GM13977 (cell line): Measurements from ENCODE around the gene LINC01488.

Source experiments
- DNase-seq: peaks from one replicate; pipeline ENCODE4 v3.0.0; 2012; ENCODE audit warnings: low spot score
- CTCF ChIP-seq: IDR thresholded peaks from 2 replicates; pipeline ENCODE4 v1.5.1; 2012; ENCODE audit warnings: mild to moderate bottlenecking, control low read depth; ENCODE audit not compliant: insufficient read depth; ENCODE audit errors: extremely low read depth, missing control alignments
- in situ Hi-C: fragments of 300-500 bp; cut with MboI; formaldehyde crosslinking; loops from one replicate; pipeline ENCODE4 v1.12.0; 2022; ENCODE audit warnings: low sequenced_read_pairs, low pct_unique_long_range_greater_than_20kb, mixed read lengths, inconsistent platforms; ENCODE audit not compliant: unreplicated experiment

LINC01488 gene

GRCh38 chr11:69521457-69521856, 40.0 kb downstream of the LINC01488 start:
- no peak for DNase-seq
- no peak for TF ChIP-seq CTCF
- in situ Hi-C loops: no loop called here

- no peak for DNase-seq
- in situ Hi-C loops: no loop called here
- no peak for TF ChIP-seq CTCF
These were observed 42.0 kb downstream of the LINC01488 start for GRCh38 chr11:69523453-69523852.

- DNase-seq: no peak
- no peak for TF ChIP-seq CTCF
- in situ Hi-C loops: no loop called here
These were observed 42.9 kb downstream of the LINC01488 start for GRCh38 chr11:69524291-69524882.

GRCh38 chr11:69524991-69525411, 43.5 kb downstream of the LINC01488 start:
- no peak for TF ChIP-seq CTCF
- no peak for DNase-seq
- in situ Hi-C loops: no loop called here

GRCh38 chr11:69525516-69526452, 44.3 kb downstream of the LINC01488 start:
- in situ Hi-C loops: no loop called here
- no peak for TF ChIP-seq CTCF
- no peak for DNase-seq

GRCh38 chr11:69526453-69526810, 45.0 kb downstream of the LINC01488 start:
- TF ChIP-seq CTCF: no peak
- in situ Hi-C loops: no loop called here

More at GRCh38 chr11:69526453-69526810, 45.0 kb downstream of the LINC01488 start:
- DNase-seq: no peak
